IMR-90 (cell line): ENCODE results near the gene ZBTB45. TPM values are rescaled to one million over a fixed set of nuclear protein-coding genes. Genes with fewer than 3 reads are reported as not detected.
A peak's percentile ranks its signal among the peaks of the same experiment; 100 is the strongest.

Source experiments
- ATAC-seq: fragments of 200-7000 bp; cut with Tn5 transposase; 2 replicates; pipeline ENCODE4 v1.9.1; 2020; ENCODE audit warnings: low read depth, mild to moderate bottlenecking, moderate library complexity
- BruUV-seq: library from RNA; stranded (reverse); fragments of 400-500 nt; replicated peaks from 2 replicates; lab custom pipeline; 2021; lab: Mats Ljungman, UMichigan
- CTCF ChIA-PET: fragments of 300-600 bp; formaldehyde crosslinking; extraction: SDS; loops from one replicate; lab custom pipeline; 2021; ENCODE audit warnings: antibody characterized with exemption; lab: Yijun Ruan, JAX
- POLR2A ChIA-PET: fragments of 300-600 bp; sonication (Branson Sonifier 250); formaldehyde crosslinking; loops from one replicate; lab custom pipeline; 2022; ENCODE audit warnings: antibody characterized with exemption; ENCODE audit not compliant: unreplicated experiment; lab: Charles Lee
- DNase-seq: peaks from one replicate; pipeline ENCODE4 v3.0.0; 2013
- H2AFZ ChIP-seq: replicated peaks from 2 replicates; pipeline ENCODE3; 2013; ENCODE audit warnings: low read length, mild to moderate bottlenecking; ENCODE audit not compliant: poor library complexity
- H2AK5ac ChIP-seq: 2 replicates; pipeline ENCODE4 v1.6.1; 2013; ENCODE audit warnings: low read depth, low read length, inconsistent platforms
- H2AK9ac ChIP-seq: replicated peaks from 2 replicates; pipeline ENCODE3; 2013; ENCODE audit warnings: mild to moderate bottlenecking, low read depth, low read length, moderate library complexity; ENCODE audit not compliant: poor library complexity
- H2BK120ac ChIP-seq: 2 replicates; pipeline ENCODE4 v1.6.1; 2013; ENCODE audit warnings: low read depth, low read length, inconsistent platforms
- H2BK15ac ChIP-seq: 3 replicates; pipeline ENCODE4 v1.6.1; 2013; ENCODE audit warnings: low read depth, low read length, inconsistent platforms
- H2BK20ac ChIP-seq: 2 replicates; pipeline ENCODE4 v1.6.1; 2013; ENCODE audit warnings: low read depth, mild to moderate bottlenecking, inconsistent platforms, low read length, moderate library complexity
- H2BK5ac ChIP-seq: 2 replicates; pipeline ENCODE4 v1.6.1; 2013; ENCODE audit warnings: mild to moderate bottlenecking, low read depth, low read length, inconsistent platforms; ENCODE audit not compliant: poor library complexity, severe bottlenecking
- H3K14ac ChIP-seq: replicated peaks from 2 replicates; pipeline ENCODE4 v1.6.1; 2013; ENCODE audit warnings: low read depth, low read length, inconsistent platforms
- H3K18ac ChIP-seq: 2 replicates; pipeline ENCODE4 v1.6.1; 2013; ENCODE audit warnings: low read depth, low read length, control low read depth
- H3K23ac ChIP-seq: 2 replicates; pipeline ENCODE4 v1.6.1; 2013; ENCODE audit warnings: low read depth, low read length, inconsistent platforms
- H3K27ac ChIP-seq: 2 replicates; pipeline ENCODE4 v1.5.1; 2013; ENCODE audit warnings: mild to moderate bottlenecking, control low read depth, low read length; ENCODE audit not compliant: insufficient read depth
- H3K27me3 ChIP-seq: 2 replicates; pipeline ENCODE4 v1.6.1; 2013; ENCODE audit warnings: low read length; ENCODE audit not compliant: control insufficient read depth, insufficient read depth
- H3K36me3 ChIP-seq: 2 replicates; pipeline ENCODE4 v1.6.1; 2013; ENCODE audit warnings: low read length, mixed read lengths; ENCODE audit not compliant: control insufficient read depth, insufficient read depth
- H3K4ac ChIP-seq: 2 replicates; pipeline ENCODE4 v1.6.1; 2013; ENCODE audit warnings: low read depth, low read length, inconsistent platforms
- H3K4me1 ChIP-seq: 2 replicates; pipeline ENCODE4 v1.6.1; 2013; ENCODE audit warnings: low read length, mixed read lengths; ENCODE audit not compliant: control insufficient read depth, insufficient read depth
- H3K4me2 ChIP-seq: 2 replicates; pipeline ENCODE4 v1.6.1; 2013; ENCODE audit warnings: low read depth, mild to moderate bottlenecking, control low read depth, low read length, moderate library complexity
- H3K4me3 ChIP-seq: 2 replicates; pipeline ENCODE4 v1.5.1; 2013; ENCODE audit warnings: low read depth, mild to moderate bottlenecking, control low read depth, low read length, moderate library complexity; ENCODE audit not compliant: insufficient read depth
- H3K56ac ChIP-seq: 2 replicates; pipeline ENCODE4 v1.6.1; 2013; ENCODE audit warnings: low read length, inconsistent platforms; ENCODE audit not compliant: insufficient read depth; ENCODE audit errors: extremely low read depth
- H3K79me1 ChIP-seq, 2 experiments: 2 replicates each; pipeline ENCODE4 v1.6.1; 2013; ENCODE audit warnings: low read length in 2 of 2, inconsistent platforms in 1 of 2, low read depth in 1 of 2
- H3K9ac ChIP-seq: 2 replicates; pipeline ENCODE4 v1.6.1; 2013; ENCODE audit warnings: low read depth, low read length, control low read depth
- H3K9me1 ChIP-seq: 2 replicates; pipeline ENCODE4 v1.6.1; 2013; ENCODE audit warnings: low read length, inconsistent platforms; ENCODE audit not compliant: insufficient read depth
- H3K9me3 ChIP-seq: 2 replicates; pipeline ENCODE4 v1.6.1; 2013; ENCODE audit warnings: low read length; ENCODE audit not compliant: control insufficient read depth, insufficient read depth
- H4K20me1 ChIP-seq: 2 replicates; pipeline ENCODE4 v1.6.1; 2013; ENCODE audit warnings: low read length, inconsistent platforms; ENCODE audit not compliant: insufficient read depth
- H4K5ac ChIP-seq: 2 replicates; pipeline ENCODE4 v1.6.1; 2013; ENCODE audit warnings: mild to moderate bottlenecking, low read depth, low read length, control low read depth
- H4K8ac ChIP-seq, 2 experiments: 2 replicates each; pipeline ENCODE4 v1.6.1; 2013; ENCODE audit warnings: low read depth in 2 of 2, low read length in 2 of 2, control low read depth in 1 of 2, inconsistent platforms in 1 of 2
- H4K91ac ChIP-seq: 2 replicates; pipeline ENCODE4 v1.6.1; 2013; ENCODE audit warnings: low read depth, low read length, inconsistent platforms; ENCODE audit not compliant: insufficient read depth
- BHLHE40 ChIP-seq: fragments of 150-350 bp; IDR thresholded peaks from 2 replicates; pipeline ENCODE4 v1.6.1; 2016; ENCODE audit warnings: mild to moderate bottlenecking, low read depth, low read length
- CEBPB ChIP-seq: IDR thresholded peaks from 2 replicates; pipeline ENCODE4 v1.6.1; 2012; ENCODE audit warnings: low read depth, low read length, improper control_type of control experiment
- CHD1 ChIP-seq: IDR thresholded peaks from 2 replicates; pipeline ENCODE4 v1.6.1; 2012; ENCODE audit warnings: low read depth, low read length, improper control_type of control experiment
- CTCF ChIP-seq: conservative IDR thresholded peaks from 2 replicates; pipeline ENCODE4 v1.5.1; 2012; ENCODE audit warnings: mild to moderate bottlenecking, low read depth, low read length, improper control_type of control experiment
- ELK1 ChIP-seq: fragments of 150-350 bp; IDR thresholded peaks from 2 replicates; pipeline ENCODE4 v1.6.1; 2016; ENCODE audit warnings: low read depth, mild to moderate bottlenecking, low read length, moderate library complexity, borderline replicate concordance
- FOS ChIP-seq: fragments of 150-350 bp; IDR thresholded peaks from 2 replicates; pipeline ENCODE4 v1.6.1; 2016; ENCODE audit warnings: low read depth, low read length
- MAFK ChIP-seq: IDR thresholded peaks from 2 replicates; pipeline ENCODE4 v1.6.1; 2012; ENCODE audit warnings: low read depth, low read length, improper control_type of control experiment
- MAZ ChIP-seq: IDR thresholded peaks from 2 replicates; pipeline ENCODE4 v1.6.1; 2012; ENCODE audit warnings: low read depth, mild to moderate bottlenecking, low read length, improper control_type of control experiment, moderate library complexity, borderline replicate concordance
- MXI1 ChIP-seq: IDR thresholded peaks from 2 replicates; pipeline ENCODE4 v1.6.1; 2012; ENCODE audit warnings: low read depth, mild to moderate bottlenecking, low read length, moderate library complexity, borderline replicate concordance
- NFE2L2 ChIP-seq: fragments of 150-350 bp; IDR thresholded peaks from 2 replicates; pipeline ENCODE4 v1.6.1; 2016; ENCODE audit warnings: low read depth, mild to moderate bottlenecking, low read length
- POLR2A ChIP-seq: IDR thresholded peaks from 2 replicates; pipeline ENCODE4 v1.6.1; 2012; ENCODE audit warnings: mild to moderate bottlenecking, low read depth, low read length
- RAD21 ChIP-seq: IDR thresholded peaks from 2 replicates; pipeline ENCODE4 v1.6.1; 2012; ENCODE audit warnings: low read length, improper control_type of control experiment
- RCOR1 ChIP-seq: IDR thresholded peaks from 2 replicates; pipeline ENCODE4 v1.6.1; 2012; ENCODE audit warnings: mild to moderate bottlenecking, low read length, improper control_type of control experiment; ENCODE audit not compliant: insufficient replicate concordance
- RFX5 ChIP-seq: IDR thresholded peaks from 2 replicates; pipeline ENCODE4 v1.8.0; 2012; ENCODE audit warnings: low read depth, mild to moderate bottlenecking, low read length, moderate library complexity
- SMC3 ChIP-seq: fragments of 150-350 bp; IDR thresholded peaks from 2 replicates; pipeline ENCODE4 v1.6.1; 2016; ENCODE audit warnings: low read depth, mild to moderate bottlenecking, antibody characterized with exemption, low read length, moderate library complexity
- USF2 ChIP-seq: fragments of 150-350 bp; IDR thresholded peaks from 2 replicates; pipeline ENCODE4 v1.6.1; 2017; ENCODE audit warnings: mild to moderate bottlenecking, antibody characterized with exemption, low read length, low read depth
- WGBS, 2 experiments: methylation state at CpG; one replicate each; pipeline versions ENCODE4 v1.1.5 to v1.1.7; 2013; ENCODE audit warnings: missing lambda C conversion rate in 2 of 2; ENCODE audit not compliant: insufficient read length in 1 of 2; ENCODE audit errors: extremely low coverage in 2 of 2; 5-methylcytosine and 5-hydroxymethylcytosine counted together
- dilution Hi-C: fragments of 300-500 bp; cut with HindIII; formaldehyde crosslinking; loops from one replicate; pipeline ENCODE4 v1.14.3; 2018; ENCODE audit warnings: low sequenced_read_pairs; ENCODE audit not compliant: unreplicated experiment
- in situ Hi-C: fragments of 300-500 bp; cut with MboI; formaldehyde crosslinking; loops from 3 replicates; pipeline ENCODE4 v1.14.3; 2019; ENCODE audit warnings: low sequenced_read_pairs, inconsistent platforms, mixed read lengths
- intact Hi-C: fragments of 100-400 bp; cut with micrococcal nuclease; formaldehyde crosslinking; loops from 2 replicates; pipeline ENCODE4 v1.10.0; 2022
- polyA plus RNA-seq, 3 experiments: library from polyadenylated mRNA; depleted of rRNA; stranded (reverse); fragments of >200 nt; gene quantifications; 2 replicates each; pipeline ENCODE4 v1.2.3, GENCODE V29; 2012; ENCODE audit warnings: low replicate concordance in 1 of 3
- total RNA-seq: library from RNA; depleted of rRNA; stranded (reverse); fragments of >200 nt; gene quantifications from 2 replicates; pipeline ENCODE4 v1.2.3, GENCODE V29; 2012

Gene ZBTB45
- total and polyA plus RNA-seq, 2 of the 4 experiments (the other 2 are of a cell fraction), result 1.4 to 9.7 TPM

GRCh38 chr19:58515259-58515658, 4.4 kb downstream of the ZBTB45 start:
- ATAC-seq, result no peak
- CTCF ChIA-PET, result no interaction called here
- Histone ChIP-seq H3K27me3 (no peaks in the 10 kb centered on the region), H3K4me1 (peaks cover 6% of the 10 kb centered on the region), H4K5ac (no peak overlapping the region), H4K8ac (no peak overlapping the region), H3K36me3 (peaks cover 18% of the 10 kb centered on the region), H3K56ac (no peak overlapping the region), H3K14ac (no peak overlapping the region), H2BK20ac (no peak overlapping the region), H4K91ac (no peak overlapping the region), H3K27ac (no peak overlapping the region), H2AK5ac (no peak overlapping the region), H2AFZ (no peak overlapping the region), H3K4ac (no peak overlapping the region), H3K79me1 (peaks cover 4 to 63% of the 10 kb centered on the region in 2 experiments; a peak in 3 of 4 replicates), H2AK9ac (peak overlapping the region; percentile 5), H3K18ac (no peak overlapping the region), H4K20me1 (peaks cover 26% of the 10 kb centered on the region), H2BK15ac (no peak overlapping the region), H2BK5ac (no peak overlapping the region), H3K4me2 (no peak overlapping the region), H2BK120ac (no peak overlapping the region), H3K9ac (no peak overlapping the region), H3K9me3 (no peaks in the 10 kb centered on the region), H3K23ac (no peak overlapping the region), H3K4me3 (no peak overlapping the region), H3K9me1 (peaks cover 8% of the 10 kb centered on the region)
- in situ Hi-C loops (no loop called here), dilution Hi-C loops (no loop called here), intact Hi-C loops (loop anchor here (5.0 kb wide), 1 partner anchor 208 kb away; the partner anchor contains the start of gene ERVK3-1)
- WGBS, 2 experiments, result no CpG with 5 or more reads among the region's 2 CpGs
- TF ChIP-seq BHLHE40, result no peak
- TF ChIP-seq MAFK, result no peak
- no peak for TF ChIP-seq CEBPB
- TF ChIP-seq CTCF, result no peak
- TF ChIP-seq MXI1, result no peak
- no peak for TF ChIP-seq MAZ
- no peak for TF ChIP-seq SMC3
- TF ChIP-seq ELK1, result no peak
- TF ChIP-seq RAD21, result no peak
- TF ChIP-seq RCOR1, result no peak
- TF ChIP-seq NFE2L2, result no peak
- TF ChIP-seq CHD1, result no peak
- no peak for TF ChIP-seq RFX5
- TF ChIP-seq POLR2A, result no peak
- no peak for TF ChIP-seq USF2
- no peak for TF ChIP-seq FOS
- no peak for DNase-seq
- no TSS peak for BruUV-seq
- POLR2A ChIA-PET, result no interaction called here
